Activated CD4-positive, alpha-beta memory T cell treated with anti-CD3 and anti-CD28 coated beads, Interleukin-2, amount 10 ng/mL, durations not matched to agents 7 days and 5 days (primary cell): ENCODE measurements around the gene CWH43. TPM values are rescaled to one million over a fixed set of nuclear protein-coding genes. Genes with fewer than 3 reads are reported as not detected.
"Not testable (repeated sequence)": the region's sequence is repeated elsewhere in the genome, so short reads cannot be mapped to it uniquely, and the experiment has no call there.

Experiments used
- CTCF ChIA-PET: fragments of 350-600 bp; sonication (Branson Sonifier 250); formaldehyde crosslinking; loops from one replicate; lab custom pipeline; 2021; ENCODE audit warnings: antibody characterized with exemption, inconsistent platforms; lab: Charles Lee
- POLR2A ChIA-PET: fragments of 350-600 bp; sonication (Branson Sonifier 250); formaldehyde crosslinking; loops from one replicate; lab custom pipeline; 2021; ENCODE audit warnings: antibody characterized with exemption; lab: Charles Lee
- DNase-seq: peaks from one replicate; pipeline ENCODE4 v3.0.0-alpha.2; 2020
- H3K27ac Mint-ChIP-seq: one replicate; pipeline ENCODE4 v1.8.0; 2021; ENCODE audit warnings: mild to moderate bottlenecking, mixed read lengths
- H3K27me3 Mint-ChIP-seq: one replicate; pipeline ENCODE4 v1.8.0; 2021; ENCODE audit warnings: mixed read lengths
- H3K36me3 Mint-ChIP-seq: one replicate; pipeline ENCODE4 v1.8.0; 2021; ENCODE audit warnings: low read depth, mixed read lengths
- H3K4me1 Mint-ChIP-seq: one replicate; pipeline ENCODE4 v1.8.0; 2021; ENCODE audit warnings: mixed read lengths
- H3K4me3 Mint-ChIP-seq: one replicate; pipeline ENCODE4 v1.8.0; 2021; ENCODE audit warnings: mild to moderate bottlenecking, mixed read lengths
- H3K9me3 Mint-ChIP-seq: one replicate; pipeline ENCODE4 v1.8.0; 2021; ENCODE audit warnings: mixed read lengths
- total RNA-seq, 2 experiments: library from RNA; stranded (reverse); gene quantifications; one replicate each; pipeline ENCODE4 v1.2.3, GENCODE V29; 2021

The CWH43 gene
- total RNA-seq, 2 experiments from 2014 or later, result not detected

DNA sequence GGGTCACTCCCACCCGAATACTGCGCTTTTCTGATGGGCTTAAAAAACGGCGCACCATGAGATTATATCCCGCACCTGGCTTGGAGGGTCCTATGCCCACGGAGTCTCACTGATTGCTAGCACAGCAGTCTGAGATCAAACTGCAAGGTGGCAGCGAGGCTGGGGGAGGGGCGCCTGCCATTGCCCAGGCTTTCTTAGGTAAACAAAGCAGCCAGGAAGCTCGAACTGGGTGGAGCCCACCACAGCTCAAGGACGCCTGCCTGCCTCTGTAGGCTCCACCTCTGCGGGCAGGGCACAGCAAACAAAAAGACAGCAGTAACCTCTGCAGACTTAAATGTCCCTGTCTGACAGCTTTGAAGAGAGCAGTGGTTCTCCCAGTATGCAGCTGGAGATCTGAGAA lies 86.1 kb downstream of the CWH43 start:
- H3K4me3 Mint-ChIP-seq, H3K27ac Mint-ChIP-seq, DNase-seq, H3K9me3 Mint-ChIP-seq, CTCF ChIA-PET, H3K4me1 Mint-ChIP-seq, POLR2A ChIA-PET, H3K27me3 Mint-ChIP-seq, H3K36me3 Mint-ChIP-seq: not testable (repeated sequence)

DNA sequence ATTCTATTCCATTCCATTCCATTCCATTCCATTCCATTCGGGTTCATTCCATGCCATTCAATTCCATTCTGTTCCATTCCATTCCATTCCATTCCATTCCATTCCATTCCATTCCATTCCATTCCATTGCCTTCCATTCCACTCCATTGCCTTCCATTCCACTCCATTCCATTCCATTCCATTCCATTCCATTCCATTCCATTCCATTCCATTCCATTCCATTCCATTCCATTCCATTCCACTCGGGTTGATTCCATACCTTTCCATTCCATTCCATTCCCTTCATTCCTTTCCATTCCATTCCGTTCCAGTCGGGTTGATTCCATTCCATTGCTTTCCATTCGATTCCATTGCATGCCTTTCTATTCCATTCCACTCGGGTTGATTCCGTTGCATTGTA lies 105.8 kb downstream of the CWH43 start:
- DNase-seq, H3K4me3 Mint-ChIP-seq, H3K27ac Mint-ChIP-seq, CTCF ChIA-PET, H3K4me1 Mint-ChIP-seq, H3K27me3 Mint-ChIP-seq, POLR2A ChIA-PET: not testable (repeated sequence)
- peaks cover 31% of the 10 kb centered on the region for H3K9me3 Mint-ChIP-seq
- peaks cover 35% of the 10 kb centered on the region for H3K36me3 Mint-ChIP-seq

DNA sequence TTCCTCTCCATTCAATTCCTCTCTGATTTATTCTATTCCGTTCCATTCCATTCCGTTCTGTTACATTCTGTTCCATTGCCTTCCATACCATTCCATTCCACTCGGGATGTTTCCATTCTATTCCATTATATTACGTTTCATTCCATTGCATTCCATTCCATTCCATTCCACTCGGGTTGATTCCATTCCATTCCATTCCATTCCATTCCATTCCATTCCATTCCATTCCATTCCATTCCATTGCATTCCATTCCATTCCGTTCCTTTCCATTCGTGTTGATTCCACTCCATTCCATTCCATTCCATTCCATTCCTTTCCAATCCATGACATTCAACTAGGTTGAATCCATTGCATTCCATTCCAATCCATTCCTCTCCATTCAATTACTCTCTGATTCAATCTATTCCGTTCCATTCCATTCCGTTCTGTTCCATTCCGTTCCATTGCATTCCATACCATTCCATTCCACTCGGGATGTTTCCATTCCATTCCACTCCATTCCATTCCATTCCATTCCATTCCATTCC lies 106.6 kb downstream of the CWH43 start:
- H3K4me1 Mint-ChIP-seq, H3K27ac Mint-ChIP-seq, H3K4me3 Mint-ChIP-seq, DNase-seq, H3K27me3 Mint-ChIP-seq, CTCF ChIA-PET, POLR2A ChIA-PET: not testable (repeated sequence)
- Mint-ChIP-seq H3K36me3 (peaks cover 43% of the 10 kb centered on the region), H3K9me3 (peaks cover 38% of the 10 kb centered on the region)

DNA sequence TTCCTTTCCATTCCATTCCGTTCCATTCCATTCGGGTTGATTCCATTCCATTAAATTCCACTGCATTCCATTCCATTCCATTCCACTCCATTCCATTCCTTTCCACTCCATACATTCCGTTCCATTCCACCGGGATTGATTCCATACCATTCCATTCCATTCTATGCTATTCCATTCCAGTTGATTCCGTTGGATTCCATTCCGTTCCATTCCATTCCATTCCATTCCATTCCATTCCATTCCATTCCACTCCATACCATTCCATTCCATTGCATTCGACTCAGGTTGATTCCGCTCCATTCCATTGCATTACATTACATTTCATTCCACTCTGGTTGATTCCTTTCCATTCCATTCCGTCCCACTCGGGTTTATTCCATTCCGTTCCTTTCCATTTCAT lies 110.1 kb downstream of the CWH43 start:
- DNase-seq, H3K4me1 Mint-ChIP-seq, CTCF ChIA-PET, H3K27me3 Mint-ChIP-seq, POLR2A ChIA-PET, H3K27ac Mint-ChIP-seq, H3K4me3 Mint-ChIP-seq: not testable (repeated sequence)
- peaks cover 63% of the 10 kb centered on the region for H3K9me3 Mint-ChIP-seq
- H3K36me3 Mint-ChIP-seq, result peaks cover 68% of the 10 kb centered on the region

DNA sequence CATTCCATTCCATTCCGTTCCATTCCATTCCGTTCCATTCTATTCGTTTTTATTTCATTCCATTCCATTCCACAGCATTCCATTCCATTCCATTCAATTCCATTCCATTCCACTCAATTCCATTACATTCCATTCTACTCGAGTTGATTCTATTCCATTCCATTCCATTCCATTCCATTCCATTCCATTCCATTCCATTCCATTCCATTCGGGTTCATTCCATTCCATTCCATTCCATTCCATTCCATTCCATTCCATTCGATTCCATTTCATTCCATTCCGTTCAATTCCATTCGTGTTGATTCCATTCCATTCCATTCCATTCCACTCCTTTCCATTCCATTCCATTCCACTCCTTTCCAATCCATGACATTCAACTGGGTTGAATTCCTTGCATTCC lies 110.6 kb downstream of the CWH43 start:
- CTCF ChIA-PET, H3K27me3 Mint-ChIP-seq, DNase-seq, H3K4me3 Mint-ChIP-seq, H3K4me1 Mint-ChIP-seq, H3K27ac Mint-ChIP-seq, POLR2A ChIA-PET: not testable (repeated sequence)
- Mint-ChIP-seq H3K9me3 (peaks cover 61% of the 10 kb centered on the region), H3K36me3 (peaks cover 68% of the 10 kb centered on the region)

DNA sequence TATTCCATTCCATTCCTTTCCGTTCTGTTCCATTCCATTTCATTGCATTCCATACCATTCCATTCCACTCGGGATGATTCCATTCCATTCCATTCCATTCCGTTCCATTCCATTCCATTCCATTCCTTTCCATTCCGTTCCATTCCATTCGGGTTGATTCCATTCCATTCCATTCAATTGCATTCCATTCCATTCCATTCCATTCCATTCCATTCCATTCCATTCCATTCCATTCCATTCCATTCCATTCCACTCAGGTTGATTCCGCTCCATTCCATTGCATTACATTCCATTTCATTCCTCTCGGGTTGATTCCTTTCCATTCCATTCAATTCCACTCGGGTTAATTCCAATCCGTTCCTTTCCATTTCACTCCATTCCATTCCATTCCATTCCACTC lies 111.0 kb downstream of the CWH43 start:
- DNase-seq, H3K4me1 Mint-ChIP-seq, H3K27ac Mint-ChIP-seq, POLR2A ChIA-PET, CTCF ChIA-PET, H3K27me3 Mint-ChIP-seq, H3K4me3 Mint-ChIP-seq: not testable (repeated sequence)
- Mint-ChIP-seq H3K36me3 (peaks cover 63% of the 10 kb centered on the region), H3K9me3 (peaks cover 57% of the 10 kb centered on the region)

DNA sequence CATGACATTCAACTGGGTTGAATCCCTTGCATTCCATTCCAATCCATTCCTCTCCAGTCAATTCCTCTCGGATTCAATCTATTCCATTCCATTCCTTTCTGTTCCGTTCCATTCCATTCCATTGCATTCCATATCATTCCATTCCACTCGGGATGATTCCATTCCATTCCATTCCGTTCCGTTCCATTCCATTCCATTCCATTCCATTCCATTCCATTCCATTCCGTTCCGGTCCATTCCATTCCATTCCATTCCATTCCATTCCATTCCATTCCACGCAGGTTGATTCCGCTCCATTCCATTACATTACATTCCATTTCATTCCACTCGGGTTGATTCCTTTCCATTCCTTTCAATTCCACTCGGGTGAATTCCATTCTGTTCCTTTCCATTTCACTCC lies 111.4 kb downstream of the CWH43 start:
- H3K27me3 Mint-ChIP-seq, H3K4me1 Mint-ChIP-seq, DNase-seq, H3K4me3 Mint-ChIP-seq, POLR2A ChIA-PET, H3K27ac Mint-ChIP-seq, CTCF ChIA-PET: not testable (repeated sequence)
- H3K36me3 Mint-ChIP-seq, result peaks cover 63% of the 10 kb centered on the region
- peaks cover 56% of the 10 kb centered on the region for H3K9me3 Mint-ChIP-seq

DNA sequence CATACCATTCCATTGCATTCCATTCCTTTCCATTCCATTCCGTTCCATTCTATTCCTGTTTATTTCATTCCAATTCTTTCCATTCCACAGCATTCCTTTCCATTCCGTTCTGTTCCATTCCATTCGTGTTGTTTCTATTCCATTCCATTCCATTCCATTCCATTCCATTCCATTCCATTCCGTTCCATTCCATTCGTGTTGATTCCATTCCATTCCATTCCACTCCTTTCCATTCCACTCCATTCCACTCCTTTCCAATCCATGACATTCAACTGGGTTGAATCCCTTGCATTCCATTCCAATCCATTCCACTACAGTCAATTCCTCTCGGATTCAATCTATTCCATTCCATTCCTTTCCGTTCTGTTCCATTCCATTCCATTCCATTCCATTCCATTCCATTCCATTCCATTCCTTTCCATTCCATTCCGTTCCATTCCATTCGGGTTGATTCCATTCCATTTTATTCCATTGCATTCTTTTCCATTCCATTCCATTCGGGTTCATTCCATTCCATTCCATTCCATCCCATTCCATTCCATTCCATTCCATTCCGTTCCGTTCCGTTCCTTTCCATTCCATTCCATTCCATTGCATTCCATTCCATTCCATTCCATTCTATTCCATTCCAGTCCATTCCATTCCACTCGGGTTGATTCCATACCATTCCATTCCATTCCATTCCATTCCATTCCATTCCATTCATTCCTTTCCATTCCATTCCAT lies 112.1 kb downstream of the CWH43 start:
- H3K36me3 Mint-ChIP-seq, result peaks cover 65% of the 10 kb centered on the region
- H3K27me3 Mint-ChIP-seq, CTCF ChIA-PET, DNase-seq, H3K27ac Mint-ChIP-seq, POLR2A ChIA-PET, H3K4me1 Mint-ChIP-seq, H3K4me3 Mint-ChIP-seq: not testable (repeated sequence)
- H3K9me3 Mint-ChIP-seq, result peaks cover 58% of the 10 kb centered on the region

DNA sequence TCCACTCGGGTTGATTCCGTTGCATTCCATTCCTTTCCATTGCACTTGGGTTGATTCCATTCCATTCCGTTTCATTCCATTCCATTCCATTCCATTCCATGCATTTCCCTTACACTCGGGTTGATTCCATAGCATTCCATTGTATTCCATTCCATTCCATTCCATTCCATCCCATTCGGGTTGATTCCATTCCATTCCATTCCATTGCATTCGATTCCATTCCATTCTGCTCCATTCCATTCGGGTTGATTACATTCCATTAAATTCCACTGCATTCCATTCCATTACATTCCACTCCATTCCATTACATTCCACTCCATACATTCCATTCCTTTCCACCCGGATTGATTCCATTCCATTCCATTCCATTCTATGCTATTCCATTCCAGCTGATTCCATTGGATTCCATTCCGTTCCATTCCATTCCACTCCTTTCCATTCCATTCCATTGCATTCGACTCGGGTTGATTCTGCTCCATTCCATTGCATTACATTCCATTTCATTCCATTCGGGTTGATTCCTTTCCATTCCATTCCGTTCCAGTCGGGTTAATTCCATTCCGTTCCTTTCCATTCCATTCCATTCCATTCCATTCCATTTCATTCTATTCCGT lies 113.9 kb downstream of the CWH43 start:
- CTCF ChIA-PET, H3K27ac Mint-ChIP-seq, H3K4me3 Mint-ChIP-seq, POLR2A ChIA-PET, DNase-seq, H3K27me3 Mint-ChIP-seq, H3K4me1 Mint-ChIP-seq: not testable (repeated sequence)
- peaks cover 70% of the 10 kb centered on the region for H3K9me3 Mint-ChIP-seq
- H3K36me3 Mint-ChIP-seq, result peaks cover 79% of the 10 kb centered on the region

DNA sequence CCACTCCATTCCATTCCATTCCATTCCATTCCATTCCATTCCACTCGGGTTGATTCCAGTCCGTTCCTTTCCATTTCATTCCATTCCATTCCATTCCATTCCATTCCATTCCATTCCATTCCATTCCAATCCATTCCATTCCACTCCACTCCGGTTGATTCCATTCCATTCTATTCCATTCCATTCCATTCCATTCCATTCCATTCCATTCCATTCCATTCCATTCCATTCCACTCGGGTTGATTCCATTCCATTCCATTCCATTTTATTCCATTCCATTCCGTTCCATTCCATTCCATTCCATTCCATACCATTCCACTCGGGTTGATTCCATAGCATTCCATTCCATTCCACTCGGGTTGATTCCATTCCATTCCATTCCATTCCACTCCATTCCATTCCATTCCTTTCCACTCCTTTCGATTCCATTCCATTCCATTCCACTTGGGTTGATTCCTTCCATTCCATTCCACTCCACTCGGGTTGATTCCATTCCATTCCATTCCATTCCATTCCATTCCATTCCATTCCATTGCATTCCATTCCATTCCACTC lies 116.3 kb downstream of the CWH43 start:
- H3K4me3 Mint-ChIP-seq, CTCF ChIA-PET, H3K4me1 Mint-ChIP-seq, POLR2A ChIA-PET, H3K27me3 Mint-ChIP-seq, DNase-seq, H3K27ac Mint-ChIP-seq: not testable (repeated sequence)
- peaks cover 76% of the 10 kb centered on the region for H3K9me3 Mint-ChIP-seq
- H3K36me3 Mint-ChIP-seq, result peaks cover 82% of the 10 kb centered on the region

DNA sequence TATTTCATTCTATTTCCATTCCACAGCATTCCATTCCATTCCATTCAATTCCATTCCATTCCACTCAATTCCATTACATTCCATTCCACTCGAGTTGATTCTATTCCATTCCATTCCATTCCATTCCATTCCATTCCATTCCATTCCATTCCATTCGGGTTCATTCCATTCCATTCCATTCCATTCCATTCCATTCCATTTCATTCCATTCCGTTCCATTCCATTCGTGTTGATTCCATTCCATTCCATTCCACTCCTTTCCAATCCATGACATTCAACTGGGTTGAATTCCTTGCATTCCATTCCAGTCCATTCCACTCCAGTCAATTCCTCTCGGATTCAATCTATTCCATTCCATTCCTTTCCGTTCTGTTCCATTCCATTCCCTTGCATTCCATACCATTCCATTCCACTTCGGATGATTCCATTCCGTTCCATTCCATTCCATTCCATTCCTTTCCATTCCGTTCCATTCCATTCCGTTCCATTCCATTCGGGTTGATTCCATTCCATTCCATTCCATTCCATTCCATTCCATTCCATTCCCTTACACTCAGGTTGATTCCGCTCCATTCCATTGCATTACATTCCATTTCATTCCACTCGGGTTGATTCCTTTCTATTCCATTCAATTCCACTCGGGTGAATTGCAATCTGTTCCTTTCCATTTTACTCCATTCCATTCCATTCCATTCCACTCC lies 117.5 kb downstream of the CWH43 start:
- H3K4me1 Mint-ChIP-seq, H3K27ac Mint-ChIP-seq, H3K4me3 Mint-ChIP-seq, DNase-seq, H3K27me3 Mint-ChIP-seq, CTCF ChIA-PET, POLR2A ChIA-PET: not testable (repeated sequence)
- peaks cover 82% of the 10 kb centered on the region for H3K36me3 Mint-ChIP-seq
- peaks cover 76% of the 10 kb centered on the region for H3K9me3 Mint-ChIP-seq

DNA sequence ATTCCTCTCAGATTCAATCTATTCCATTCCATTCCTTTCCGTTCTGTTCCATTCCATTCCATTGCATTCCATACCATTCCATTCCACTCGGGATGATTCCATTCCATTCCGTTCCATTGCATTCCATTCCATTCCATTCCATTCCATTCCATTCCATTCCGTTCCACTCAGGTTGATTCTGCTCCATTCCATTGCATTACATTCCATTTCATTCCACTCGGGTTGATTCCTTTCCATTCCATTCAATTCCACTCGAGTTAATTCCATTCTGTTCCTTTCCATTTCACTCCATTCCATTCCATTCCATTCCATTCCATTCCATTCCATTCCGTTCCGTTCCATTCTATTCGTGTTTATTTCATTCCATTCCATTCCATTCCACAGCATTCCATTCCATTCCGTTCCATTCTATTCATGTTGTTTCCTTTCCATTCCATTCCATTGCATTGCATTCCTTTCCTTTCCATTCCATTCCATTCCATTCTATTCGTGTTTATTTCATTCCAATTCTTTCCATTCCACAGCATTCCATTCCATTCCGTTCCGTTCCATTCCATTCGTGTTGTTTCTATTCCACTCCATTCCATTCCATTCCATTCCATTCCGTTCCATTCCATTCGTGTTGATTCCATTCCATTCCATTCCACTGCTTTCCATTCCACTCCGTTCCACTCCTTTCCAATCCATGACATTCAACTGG lies 118.3 kb downstream of the CWH43 start:
- Mint-ChIP-seq H3K36me3 (peaks cover 77% of the 10 kb centered on the region), H3K9me3 (peaks cover 71% of the 10 kb centered on the region)
- POLR2A ChIA-PET, H3K27ac Mint-ChIP-seq, CTCF ChIA-PET, H3K27me3 Mint-ChIP-seq, H3K4me3 Mint-ChIP-seq, DNase-seq, H3K4me1 Mint-ChIP-seq: not testable (repeated sequence)
